NB4 (cell line): ENCODE data around the gene OR8G1.
"Not testable (repeated sequence)": the region's sequence is repeated elsewhere in the genome, so short reads cannot be mapped to it uniquely, and the experiment has no call there.

Experiments
- DNase-seq: peaks from one replicate; pipeline ENCODE4 v3.0.0; 2010; ENCODE audit warnings: low read depth
- H3K4me3 ChIP-seq: one replicate; pipeline ENCODE4 v1.5.1; 2011; ENCODE audit warnings: mild to moderate bottlenecking, low read depth, low read length, moderate library complexity
- CTCF ChIP-seq: IDR thresholded peaks from one replicate; pipeline ENCODE4 v1.5.1; 2012; ENCODE audit warnings: low read depth, low read length
- MAX ChIP-seq: IDR thresholded peaks from 2 replicates; pipeline ENCODE4 v1.6.1; 2011; ENCODE audit warnings: low read depth, low read length
- MYC ChIP-seq: IDR thresholded peaks from 2 replicates; pipeline ENCODE4 v1.6.1; 2011; ENCODE audit warnings: low read depth, low read length
- POLR2A ChIP-seq: IDR thresholded peaks from 2 replicates; pipeline ENCODE4 v1.6.1; 2011; ENCODE audit warnings: mild to moderate bottlenecking; ENCODE audit not compliant: insufficient read length; ENCODE audit errors: extremely low read depth

The OR8G1 gene

GRCh38 chr11:124256076-124256475 lies 15.2 kb downstream of the OR8G1 start, which contains the start of gene OR8G5:
Gene OR8G5, plus strand, starts transcription at chr11:124256376. Its CDS starts 8,556 bp downstream, at chr11:124264932.
- no peak within 1 kb of the TSS for H3K4me3 ChIP-seq
- TF ChIP-seq MAX: no peak
- no peak for TF ChIP-seq POLR2A
- TF ChIP-seq CTCF: no peak
- TF ChIP-seq MYC: no peak
- no peak for DNase-seq

- DNase-seq, H3K4me3 ChIP-seq: not testable (repeated sequence)
These were observed 24.1 kb downstream of the OR8G1 start for GRCh38 chr11:124265041-124265440.

- DNase-seq: not testable (repeated sequence)
These were observed 30.0 kb downstream of the OR8G1 start for GRCh38 chr11:124270886-124271285.

GRCh38 chr11:124274000-124274399 lies 33.1 kb downstream of the OR8G1 start:
- TF ChIP-seq POLR2A (no peak), MAX (no peak), CTCF (no peak), MYC (no peak)
- H3K4me3 ChIP-seq: no peak overlapping the region
- DNase-seq: no peak

More at GRCh38 chr11:124270886-124271285, 30.0 kb downstream of the OR8G1 start:
- H3K4me3 ChIP-seq: not testable (repeated sequence)

- TF ChIP-seq MYC (no peak), CTCF (no peak), POLR2A (no peak), MAX (no peak)
- peak; percentile 36 for DNase-seq
- no peak overlapping the region for H3K4me3 ChIP-seq
These were observed 35.2 kb downstream of the OR8G1 start for GRCh38 chr11:124276081-124276480.

- DNase-seq: no peak
- no peak for TF ChIP-seq CTCF
- no peak for TF ChIP-seq MYC
- no peak for TF ChIP-seq MAX
- no peak for TF ChIP-seq POLR2A
- no peak overlapping the region for H3K4me3 ChIP-seq
These were observed 36.3 kb downstream of the OR8G1 start for GRCh38 chr11:124277207-124277606.

- DNase-seq: peak; percentile 24
These were observed 36.9 kb downstream of the OR8G1 start for GRCh38 chr11:124277804-124278203.

More at GRCh38 chr11:124277804-124278203, 36.9 kb downstream of the OR8G1 start:
- no peak overlapping the region for H3K4me3 ChIP-seq
- peak; percentile 22 for TF ChIP-seq CTCF
- no peak for TF ChIP-seq POLR2A
